Caco-2 (cell line): ENCODE data around the gene ACTR6. TPM values are rescaled to one million over a fixed set of nuclear protein-coding genes. Genes with fewer than 3 reads are reported as not detected.
A peak's percentile ranks its signal among the peaks of the same experiment; 100 is the strongest.
"Not testable (repeated sequence)": the region's sequence is repeated elsewhere in the genome, so short reads cannot be mapped to it uniquely, and the experiment has no call there.

Experiments
- BruUV-seq: library from RNA; stranded (reverse); fragments of 400-500 nt; replicated peaks from 2 replicates; lab custom pipeline; 2021; lab: Mats Ljungman, UMichigan
- CTCF ChIA-PET: fragments of 300-600 bp; sonication (Branson Sonifier 250); formaldehyde crosslinking; loops from one replicate; lab custom pipeline; 2022; ENCODE audit warnings: antibody characterized with exemption; lab: Charles Lee
- POLR2A ChIA-PET: fragments of 300-600 bp; sonication (Branson Sonifier 250); formaldehyde crosslinking; loops from one replicate; lab custom pipeline; 2022; ENCODE audit warnings: antibody characterized with exemption; lab: Charles Lee
- DNase-seq, 2 experiments: peaks; one replicate each; pipeline versions ENCODE4 v3.0.0 to v3.0.0-alpha.2; 2020 to 2022
- H3K27me3 ChIP-seq: replicated peaks from 2 replicates; pipeline ENCODE4 v1.6.0; 2011; ENCODE audit warnings: low read length; ENCODE audit not compliant: control insufficient read depth, insufficient read depth
- H3K36me3 ChIP-seq: 2 replicates; pipeline ENCODE4 v1.5.1; 2011; ENCODE audit warnings: low read length; ENCODE audit not compliant: control insufficient read depth, insufficient read depth
- H3K4me1 ChIP-seq: fragments of 250-450 bp; sonication (Bioruptor Pico); 2 replicates; pipeline ENCODE4 v1.5.1; 2020; ENCODE audit warnings: mild to moderate bottlenecking
- H3K4me3 ChIP-seq: 2 replicates; pipeline ENCODE4 v1.5.1; 2011; ENCODE audit warnings: low read depth, mild to moderate bottlenecking, control low read depth, low read length
- H3K9me3 ChIP-seq: fragments of 250-450 bp; sonication (Bioruptor Pico); 2 replicates; pipeline ENCODE4 v1.5.1; 2020; ENCODE audit warnings: mild to moderate bottlenecking, moderate library complexity
- H3K27ac Mint-ChIP-seq: one replicate; pipeline ENCODE4 v1.8.0; 2022; ENCODE audit warnings: mixed read lengths; ENCODE audit not compliant: unreplicated experiment
- H3K27me3 Mint-ChIP-seq: one replicate; pipeline ENCODE4 v1.8.0; 2022; ENCODE audit warnings: mixed read lengths; ENCODE audit not compliant: insufficient read depth, unreplicated experiment
- H3K36me3 Mint-ChIP-seq: one replicate; pipeline ENCODE4 v1.8.0; 2022; ENCODE audit warnings: mild to moderate bottlenecking, mixed read lengths; ENCODE audit not compliant: insufficient read depth, unreplicated experiment
- H3K4me1 Mint-ChIP-seq: one replicate; pipeline ENCODE4 v1.8.0; 2022; ENCODE audit warnings: low read depth, mixed read lengths; ENCODE audit not compliant: unreplicated experiment
- H3K4me3 Mint-ChIP-seq: one replicate; pipeline ENCODE4 v1.8.0; 2022; ENCODE audit warnings: mild to moderate bottlenecking, moderate library complexity, mixed read lengths; ENCODE audit not compliant: unreplicated experiment
- H3K9me3 Mint-ChIP-seq: one replicate; pipeline ENCODE4 v1.8.0; 2022; ENCODE audit warnings: mixed read lengths; ENCODE audit not compliant: unreplicated experiment
- CTCF ChIP-seq, 2 experiments: fragments of 200-600 bp in 1 of 2; IDR thresholded peaks; 1 replicate in 1 of 2; 2 replicates in 1 of 2; pipeline versions ENCODE4 v1.5.1 to v1.8.0; 2011 to 2022; ENCODE audit warnings: antibody characterized with exemption in 1 of 2, control low read depth in 1 of 2, inconsistent platforms in 1 of 2, low read depth in 1 of 2, low read length in 1 of 2, mild to moderate bottlenecking in 1 of 2, moderate library complexity in 1 of 2; ENCODE audit not compliant: insufficient read depth in 1 of 2, severe bottlenecking in 1 of 2, unreplicated experiment in 1 of 2
- intact Hi-C: fragments of 100-400 bp; cut with micrococcal nuclease; formaldehyde crosslinking; loops from one replicate; pipeline ENCODE4 v1.10.0; 2022; ENCODE audit not compliant: unreplicated experiment
- total RNA-seq: library from RNA; stranded (reverse); gene quantifications from 2 replicates; pipeline ENCODE4 v1.2.3, GENCODE V29; 2022

The ACTR6 gene
- total RNA-seq, 1 experiment from 2014 or later: 26.0 TPM

- no peak overlapping the region for H3K4me3 ChIP-seq
- DNase-seq: no peak
- H3K27me3 Mint-ChIP-seq: no peaks in the 10 kb centered on the region
- H3K27me3 ChIP-seq: no peaks in the 10 kb centered on the region
- no peaks in the 10 kb centered on the region for H3K9me3 ChIP-seq
- no peaks in the 10 kb centered on the region for H3K9me3 Mint-ChIP-seq
- peaks cover 8% of the 10 kb centered on the region for H3K4me1 ChIP-seq
- no peak overlapping the region for H3K27ac Mint-ChIP-seq
- ChIA-PET POLR2A (no interaction called here), CTCF (no interaction called here)
- peaks cover 23% of the 10 kb centered on the region for H3K36me3 Mint-ChIP-seq
- peaks cover 13% of the 10 kb centered on the region for H3K4me1 Mint-ChIP-seq
- no peak overlapping the region for H3K4me3 Mint-ChIP-seq
- H3K36me3 ChIP-seq: no peaks in the 10 kb centered on the region
- TF ChIP-seq CTCF (IDR thresholded peaks at IDR 0.05; ENCODE audit: insufficient read depth in 1 of 2, low read depth in 1 of 2, low read length in 1 of 2, severe bottlenecking in 1 of 2, unreplicated experiment in 1 of 2): no peak
- no TSS peak for BruUV-seq
- intact Hi-C loops: no loop called here
Observed at GRCh38 chr12:100225491-100225890, 24.9 kb downstream of the ACTR6 start.

GRCh38 chr12:100229036-100229635 lies 28.5 kb downstream of the ACTR6 start:
- no peak overlapping the region for H3K4me3 Mint-ChIP-seq
- no peaks in the 10 kb centered on the region for H3K9me3 Mint-ChIP-seq
- H3K27ac Mint-ChIP-seq: peak overlapping the region; percentile 79
- Histone ChIP-seq H3K4me3 (no peak overlapping the region), H3K27me3 (no peaks in the 10 kb centered on the region), H3K36me3 (no peaks in the 10 kb centered on the region), H3K9me3 (no peaks in the 10 kb centered on the region), H3K4me1 (peaks cover 11% of the 10 kb centered on the region)
- peak; percentile 51 to 63 for DNase-seq
- no TSS peak for BruUV-seq
- H3K36me3 Mint-ChIP-seq: peaks cover 9% of the 10 kb centered on the region
- H3K4me1 Mint-ChIP-seq: peaks cover 16% of the 10 kb centered on the region
- intact Hi-C loops: loop anchor here (1.0 kb wide), 5 partner anchors 16 to 152 kb away; partner anchors contain the start of gene ACTR6
- peak in 1 of 2 experiments; percentile 42 for TF ChIP-seq CTCF (IDR thresholded peaks at IDR 0.05; ENCODE audit: insufficient read depth in 1 of 2, low read depth in 1 of 2, low read length in 1 of 2, severe bottlenecking in 1 of 2, unreplicated experiment in 1 of 2)
- CTCF ChIA-PET: interaction anchor here (0.5 to 2.6 kb wide), 15 partner anchors 10 to 1683 kb away, joined by 3 to 14 read pairs (median 4); partner anchors contain the start of genes ACTR6, DEPDC4 and SCYL2
- POLR2A ChIA-PET: interaction anchor here (1.0 kb wide), 1 partner anchor 28 kb away, joined by 4 read pairs; the partner anchor contains the start of gene ACTR6
- no peaks in the 10 kb centered on the region for H3K27me3 Mint-ChIP-seq

- Mint-ChIP-seq H3K36me3 (peaks cover 13% of the 10 kb centered on the region), H3K27me3 (no peaks in the 10 kb centered on the region), H3K4me1 (peaks cover 21% of the 10 kb centered on the region), H3K27ac (peak overlapping the region; percentile 79), H3K9me3 (no peaks in the 10 kb centered on the region), H3K4me3 (peak overlapping the region; percentile 18)
- no TSS peak for BruUV-seq
- ChIA-PET CTCF (interaction anchor here (0.5 to 2.6 kb wide), 13 partner anchors 11 to 1683 kb away, joined by 3 to 14 read pairs (median 5); partner anchors contain the start of genes ACTR6, DEPDC4 and SCYL2), POLR2A (interaction anchor here (0.7 to 1.0 kb wide), 2 partner anchors 29 to 37 kb away, joined by 3 to 4 read pairs; partner anchors contain the start of genes ACTR6, DEPDC4 and SCYL2)
- intact Hi-C loops: loop anchor here (1.0 to 10.0 kb wide), 7 partner anchors 17 to 507 kb away; partner anchors contain the start of gene ACTR6
- Histone ChIP-seq H3K4me3 (no peak overlapping the region), H3K4me1 (peaks cover 16% of the 10 kb centered on the region), H3K9me3 (no peaks in the 10 kb centered on the region), H3K36me3 (no peaks in the 10 kb centered on the region), H3K27me3 (no peaks in the 10 kb centered on the region)
- DNase-seq: peak; percentile 51 to 75
- no peak for TF ChIP-seq CTCF (IDR thresholded peaks at IDR 0.05; ENCODE audit: insufficient read depth in 1 of 2, low read depth in 1 of 2, low read length in 1 of 2, severe bottlenecking in 1 of 2, unreplicated experiment in 1 of 2)
Observed at GRCh38 chr12:100229876-100230275, 29.3 kb downstream of the ACTR6 start.

- not testable (repeated sequence) for BruUV-seq
Observed at GRCh38 chr12:100231873-100232272, 31.3 kb downstream of the ACTR6 start.

More at GRCh38 chr12:100231873-100232272, 31.3 kb downstream of the ACTR6 start:
- H3K4me3 Mint-ChIP-seq, POLR2A ChIA-PET, H3K9me3 Mint-ChIP-seq, DNase-seq, H3K4me3 ChIP-seq, H3K27me3 Mint-ChIP-seq, H3K27me3 ChIP-seq, H3K9me3 ChIP-seq, H3K27ac Mint-ChIP-seq, H3K36me3 ChIP-seq: not testable (repeated sequence)
- Mint-ChIP-seq H3K4me1 (peaks cover 21% of the 10 kb centered on the region), H3K36me3 (peaks cover 13% of the 10 kb centered on the region)
- intact Hi-C loops: loop anchor here (5.0 to 10.0 kb wide), 2 partner anchors 163 to 505 kb away; no protein-coding TSS in a partner anchor
- CTCF ChIA-PET: interaction anchor here (0.6 kb wide), 1 partner anchor 115 kb away, joined by 4 read pairs; no protein-coding TSS in a partner anchor
- H3K4me1 ChIP-seq: peaks cover 16% of the 10 kb centered on the region
